HEK293T (cell line): ENCODE results near the gene ATG16L2.
"Not testable (repeated sequence)": the region's sequence is repeated elsewhere in the genome, so short reads cannot be mapped to it uniquely, and the experiment has no call there.

Experiments used
- BHLHE40 ChIP-seq: fragments of 450-650 bp; IDR thresholded peaks from 2 replicates; pipeline ENCODE4 v1.6.1; 2016; ENCODE audit warnings: mild to moderate bottlenecking, moderate library complexity, borderline replicate concordance
- CTBP1 ChIP-seq: fragments of 450-650 bp; IDR thresholded peaks from 2 replicates; pipeline ENCODE4 v1.6.1; 2016; ENCODE audit warnings: borderline replicate concordance
- ELF4 ChIP-seq: fragments of 450-650 bp; IDR thresholded peaks from 2 replicates; pipeline ENCODE4 v1.6.1; 2017; ENCODE audit warnings: antibody characterized with exemption
- FOXA1 ChIP-seq: fragments of 450-650 bp; IDR thresholded peaks from 2 replicates; pipeline ENCODE4 v1.6.1; 2016; ENCODE audit warnings: mild to moderate bottlenecking
- FOXK2 ChIP-seq: fragments of 450-650 bp; IDR thresholded peaks from 2 replicates; pipeline ENCODE4 v1.6.1; 2016; ENCODE audit warnings: mild to moderate bottlenecking
- FOXM1 ChIP-seq: fragments of 450-650 bp; IDR thresholded peaks from 2 replicates; pipeline ENCODE4 v1.6.1; 2017; ENCODE audit warnings: mild to moderate bottlenecking, borderline replicate concordance
- HDGF ChIP-seq: fragments of 450-650 bp; IDR thresholded peaks from 2 replicates; pipeline ENCODE4 v1.6.1; 2017; ENCODE audit warnings: antibody characterized with exemption, borderline replicate concordance
- L3MBTL2 ChIP-seq: fragments of 450-650 bp; conservative IDR thresholded peaks from 2 replicates; pipeline ENCODE4 v1.6.1; 2016; ENCODE audit warnings: mild to moderate bottlenecking
- LEF1 ChIP-seq: fragments of 450-650 bp; IDR thresholded peaks from 2 replicates; pipeline ENCODE4 v1.6.1; 2017; ENCODE audit warnings: mild to moderate bottlenecking, borderline replicate concordance
- NFRKB ChIP-seq: fragments of 450-650 bp; IDR thresholded peaks from 2 replicates; pipeline ENCODE4 v1.6.1; 2016; ENCODE audit warnings: mild to moderate bottlenecking, moderate library complexity
- PKNOX1 ChIP-seq: fragments of 450-650 bp; IDR thresholded peaks from 2 replicates; pipeline ENCODE4 v1.6.1; 2016
- SP1 ChIP-seq: fragments of 450-650 bp; IDR thresholded peaks from 2 replicates; pipeline ENCODE4 v1.6.1; 2017
- TARDBP ChIP-seq: fragments of 450-650 bp; IDR thresholded peaks from 2 replicates; pipeline ENCODE4 v1.6.1; 2016
- ZNF384 ChIP-seq: fragments of 450-650 bp; IDR thresholded peaks from 2 replicates; pipeline ENCODE4 v1.6.1; 2016

GRCh38 chr11:72791228-72791627 lies 23.0 kb upstream of the ATG16L2 start:
- TF ChIP-seq SP1, ELF4, FOXM1, TARDBP, ZNF384, L3MBTL2, PKNOX1, BHLHE40, FOXK2, CTBP1, LEF1, NFRKB, FOXA1, HDGF: not testable (repeated sequence)
